ENCODE measurements around the gene OSBPL7. TPM values are rescaled to one million over a fixed set of nuclear protein-coding genes. Genes with fewer than 3 reads are reported as not detected.

OSBPL7 gene
- total and polyA plus RNA-seq, 8 donors: 7.9 to 330 (median 43.9) TPM

DNA sequence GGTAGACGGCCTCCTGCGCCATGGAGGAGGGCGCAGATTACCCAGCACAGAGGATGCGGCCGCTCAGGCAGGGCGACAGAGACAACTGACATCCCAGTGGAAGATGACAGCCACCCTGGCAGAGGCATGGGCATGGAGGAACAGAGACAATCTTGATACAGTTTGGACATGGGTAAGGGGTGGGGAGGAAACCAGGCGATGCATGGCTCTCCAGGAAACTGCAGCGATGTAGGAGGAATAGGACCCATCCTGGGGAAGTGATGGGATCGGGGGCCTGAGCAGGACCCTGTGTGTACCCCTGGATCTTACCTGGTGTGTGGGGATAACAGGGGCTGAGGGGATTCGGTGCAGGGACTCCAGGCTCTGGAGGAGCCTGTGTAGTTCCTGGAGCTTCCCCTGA is 4.6 kb downstream of the OSBPL7 start:
- intact Hi-C loops (cut with DNase I; ENCODE audit: low total_unique reads): no loop called here
- no peak for DNase-seq

DNA sequence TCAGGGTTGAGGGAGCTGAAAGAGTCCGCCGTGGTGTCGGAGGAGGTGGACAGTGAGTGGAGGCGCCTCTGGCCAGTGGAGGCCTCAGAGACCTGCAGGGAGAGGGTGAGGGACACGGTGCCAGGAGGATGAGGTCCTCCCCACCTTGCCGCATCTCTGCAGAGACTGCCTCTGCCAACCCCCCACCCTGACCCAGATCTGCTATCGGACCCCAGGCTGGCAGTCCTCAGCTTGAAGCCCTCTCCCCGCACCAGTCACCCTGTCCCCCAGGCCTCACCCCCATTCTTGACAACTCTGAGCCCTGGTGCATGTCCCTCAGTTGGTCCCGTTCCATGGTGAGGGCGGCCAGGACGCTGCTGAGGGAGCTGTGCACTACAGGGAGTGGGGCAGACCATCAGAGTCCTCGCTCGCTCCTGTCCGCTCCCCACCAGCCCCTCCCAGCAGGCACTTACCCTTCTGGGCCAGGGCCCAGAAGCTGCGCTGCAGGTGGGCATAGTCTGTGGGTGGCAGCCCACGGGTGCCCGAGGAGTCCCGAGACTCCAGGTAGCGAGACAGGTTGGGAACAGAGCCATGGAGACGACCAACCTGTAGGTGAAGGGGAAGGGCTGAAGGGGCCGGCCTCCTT is 5.4 kb downstream of the OSBPL7 start:
- TF ChIP-seq POLR2A (IDR thresholded peaks at IDR 0.05) (no peak), EP300 (IDR thresholded peaks at IDR 0.05) (no peak), POLR2AphosphoS5 (IDR thresholded peaks at IDR 0.05) (no peak)
- TF ChIP-seq, protein P1, sequence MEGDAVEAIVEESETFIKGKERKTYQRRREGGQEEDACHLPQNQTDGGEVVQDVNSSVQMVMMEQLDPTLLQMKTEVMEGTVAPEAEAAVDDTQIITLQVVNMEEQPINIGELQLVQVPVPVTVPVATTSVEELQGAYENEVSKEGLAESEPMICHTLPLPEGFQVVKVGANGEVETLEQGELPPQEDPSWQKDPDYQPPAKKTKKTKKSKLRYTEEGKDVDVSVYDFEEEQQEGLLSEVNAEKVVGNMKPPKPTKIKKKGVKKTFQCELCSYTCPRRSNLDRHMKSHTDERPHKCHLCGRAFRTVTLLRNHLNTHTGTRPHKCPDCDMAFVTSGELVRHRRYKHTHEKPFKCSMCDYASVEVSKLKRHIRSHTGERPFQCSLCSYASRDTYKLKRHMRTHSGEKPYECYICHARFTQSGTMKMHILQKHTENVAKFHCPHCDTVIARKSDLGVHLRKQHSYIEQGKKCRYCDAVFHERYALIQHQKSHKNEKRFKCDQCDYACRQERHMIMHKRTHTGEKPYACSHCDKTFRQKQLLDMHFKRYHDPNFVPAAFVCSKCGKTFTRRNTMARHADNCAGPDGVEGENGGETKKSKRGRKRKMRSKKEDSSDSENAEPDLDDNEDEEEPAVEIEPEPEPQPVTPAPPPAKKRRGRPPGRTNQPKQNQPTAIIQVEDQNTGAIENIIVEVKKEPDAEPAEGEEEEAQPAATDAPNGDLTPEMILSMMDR (IDR thresholded peaks at IDR 0.05): no peak
- no peaks in the 10 kb centered on the region for H3K9me3 ChIP-seq
- H3K36me3 ChIP-seq: peaks cover 66 to 86% (median 80%) of the 10 kb centered on the region in 4 donors
- intact Hi-C loops (cut with DNase I; ENCODE audit: low total_unique reads): no loop called here
- H3K27me3 ChIP-seq: no peaks in the 10 kb centered on the region
- peaks cover 21 to 55% (median 39%) of the 10 kb centered on the region in 4 donors for H3K4me1 ChIP-seq
- 90 to 97% (median 95%) methylated on average over 20 to 21 of the region's 21 CpGs for WGBS, 5 donors
- DNase-seq: peak in 1 of 2 donors; percentile 3
- H3K4me3 ChIP-seq: no peak overlapping the region
- H3K27ac ChIP-seq: no peak overlapping the region

More for the DNA sequence above, 4.6 kb downstream of the OSBPL7 start:
- Histone ChIP-seq H3K27ac (no peak overlapping the region), H3K27me3 (no peaks in the 10 kb centered on the region), H3K4me3 (no peak overlapping the region), H3K36me3 (peaks cover 66 to 79% (median 77%) of the 10 kb centered on the region in 4 donors), H3K4me1 (peaks cover 18 to 54% (median 39%) of the 10 kb centered on the region in 4 donors), H3K9me3 (no peaks in the 10 kb centered on the region)
- 95 to 98% (median 97%) methylated on average over 10 of the region's 10 CpGs for WGBS, 5 donors
- TF ChIP-seq, protein P1 (IDR thresholded peaks at IDR 0.05): no peak
- TF ChIP-seq POLR2AphosphoS5 (IDR thresholded peaks at IDR 0.05) (no peak), EP300 (IDR thresholded peaks at IDR 0.05) (no peak), POLR2A (IDR thresholded peaks at IDR 0.05) (no peak)

DNA sequence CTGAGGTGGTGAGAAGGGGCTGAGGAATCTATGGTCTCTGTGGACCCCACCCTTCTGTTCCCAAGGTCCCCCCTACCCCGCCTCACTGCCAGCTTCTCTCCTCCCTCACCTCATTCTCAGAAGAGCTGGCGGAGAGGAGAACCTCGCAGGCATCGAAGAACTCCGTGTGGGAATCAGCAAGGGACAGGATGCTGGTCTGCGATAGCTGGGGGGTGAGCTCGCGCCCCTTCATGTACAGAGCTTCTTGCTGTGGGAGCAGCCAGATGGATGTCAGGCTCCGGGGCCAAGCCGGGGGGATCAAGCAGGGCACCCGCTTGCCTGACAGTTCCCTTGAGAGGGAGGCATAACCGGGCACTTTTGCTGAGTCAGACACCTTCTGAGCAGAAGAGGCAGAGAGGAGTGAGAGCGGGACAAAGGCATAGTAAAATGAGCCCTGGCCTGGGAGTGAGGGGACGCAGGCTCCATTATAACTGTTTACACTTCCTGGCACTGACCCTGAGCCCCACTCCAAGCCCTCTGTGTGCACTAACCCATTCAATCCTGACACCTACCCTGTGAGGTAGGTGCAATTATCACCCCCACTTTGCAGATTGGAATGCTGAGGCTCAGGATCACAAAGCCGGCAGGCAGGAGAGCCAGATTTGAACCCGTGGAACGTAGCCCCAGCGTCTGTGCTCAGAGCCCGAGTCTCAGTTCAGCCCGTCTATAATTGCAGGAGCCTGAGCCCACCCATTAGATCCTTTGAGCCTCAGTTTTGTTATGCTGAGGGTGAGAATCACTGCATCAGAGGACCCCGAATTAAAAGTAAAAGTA is 6.3 kb downstream of the OSBPL7 start:
- H3K9me3 ChIP-seq: no peaks in the 10 kb centered on the region
- DNase-seq: peak in 1 of 2 donors; percentile 0
- H3K36me3 ChIP-seq: peaks cover 66 to 96% (median 87%) of the 10 kb centered on the region in 4 donors
- no peak overlapping the region for H3K4me3 ChIP-seq
- intact Hi-C loops (cut with DNase I; ENCODE audit: low total_unique reads): no loop called here
- TF ChIP-seq POLR2A (IDR thresholded peaks at IDR 0.05): no peak
- TF ChIP-seq EP300 (IDR thresholded peaks at IDR 0.05): no peak
- TF ChIP-seq, protein P1 (IDR thresholded peaks at IDR 0.05): no peak
- TF ChIP-seq POLR2AphosphoS5 (IDR thresholded peaks at IDR 0.05): no peak
- no peak overlapping the region for H3K27ac ChIP-seq
- no peaks in the 10 kb centered on the region for H3K27me3 ChIP-seq
- H3K4me1 ChIP-seq: peaks cover 23 to 55% (median 39%) of the 10 kb centered on the region in 4 donors
- whole genome bisulfite sequencing, 5 donors: 92 to 95% (median 94%) methylated on average over 21 of the region's 21 CpGs

- WGBS, 5 donors: 88 to 97% (median 94%) methylated on average over 19 to 22 of the region's 22 CpGs
Observed at GRCh38 chr17:47813512-47814031, 8.0 kb downstream of the OSBPL7 start.

More at GRCh38 chr17:47813512-47814031, 8.0 kb downstream of the OSBPL7 start:
- DNase-seq: peak in 1 of 2 donors; percentile 1
- Histone ChIP-seq H3K27ac (peak overlapping the region in 1 of 5 donors; percentile 14), H3K9me3 (no peaks in the 10 kb centered on the region), H3K36me3 (peaks cover 71 to 100% (median 94%) of the 10 kb centered on the region in 4 donors), H3K4me1 (peaks cover 32 to 61% (median 42%) of the 10 kb centered on the region in 4 donors), H3K27me3 (no peaks in the 10 kb centered on the region), H3K4me3 (no peak overlapping the region)
- no peak for TF ChIP-seq POLR2A (IDR thresholded peaks at IDR 0.05)
- intact Hi-C loops (cut with DNase I; ENCODE audit: low total_unique reads): no loop called here
